Measurements from ENCODE around the gene ARHGEF16. TPM values are rescaled to one million over a fixed set of nuclear protein-coding genes. Genes with fewer than 3 reads are reported as not detected.

The ARHGEF16 gene
- total and polyA plus RNA-seq, 8 donors, result 14.6 to 149 (median 39.2) TPM

DNA sequence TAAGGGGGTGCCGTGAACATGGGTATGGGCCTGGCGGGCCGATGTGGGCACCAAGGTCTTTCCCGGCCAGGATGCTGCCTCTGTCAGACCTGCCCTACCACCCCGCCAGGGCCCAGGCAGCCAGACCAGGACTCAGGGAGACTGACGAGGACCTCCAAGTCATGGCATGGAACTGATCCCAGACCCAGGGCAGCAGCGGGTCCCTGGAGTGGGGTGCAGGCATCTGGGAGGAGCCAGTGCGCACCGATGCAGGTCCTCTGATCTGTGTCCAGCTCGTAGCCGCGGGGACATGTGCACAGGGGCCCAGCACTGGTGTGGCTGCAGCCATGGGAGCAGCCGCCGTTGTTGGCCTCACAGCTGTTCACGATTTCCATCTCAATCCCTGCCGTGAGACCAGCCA lies 56.8 kb downstream of the ARHGEF16 start:
- 93 to 97% (median 94%) methylated on average over 8 to 16 of the region's 16 CpGs for WGBS, 5 donors
- DNase-seq, result no peak
- Histone ChIP-seq H3K4me3 (no peak overlapping the region), H3K27ac (no peak overlapping the region), H3K27me3 (no peaks in the 10 kb centered on the region), H3K36me3 (peaks cover 0 to 37% (median 12%) of the 10 kb centered on the region in 4 donors), H3K9me3 (no peaks in the 10 kb centered on the region), H3K4me1 (peaks cover 0 to 5% (median 0%) of the 10 kb centered on the region in 4 donors)
- intact Hi-C loops (cut with DNase I; ENCODE audit: low total_unique reads), result no loop called here
- TF ChIP-seq, protein P1, sequence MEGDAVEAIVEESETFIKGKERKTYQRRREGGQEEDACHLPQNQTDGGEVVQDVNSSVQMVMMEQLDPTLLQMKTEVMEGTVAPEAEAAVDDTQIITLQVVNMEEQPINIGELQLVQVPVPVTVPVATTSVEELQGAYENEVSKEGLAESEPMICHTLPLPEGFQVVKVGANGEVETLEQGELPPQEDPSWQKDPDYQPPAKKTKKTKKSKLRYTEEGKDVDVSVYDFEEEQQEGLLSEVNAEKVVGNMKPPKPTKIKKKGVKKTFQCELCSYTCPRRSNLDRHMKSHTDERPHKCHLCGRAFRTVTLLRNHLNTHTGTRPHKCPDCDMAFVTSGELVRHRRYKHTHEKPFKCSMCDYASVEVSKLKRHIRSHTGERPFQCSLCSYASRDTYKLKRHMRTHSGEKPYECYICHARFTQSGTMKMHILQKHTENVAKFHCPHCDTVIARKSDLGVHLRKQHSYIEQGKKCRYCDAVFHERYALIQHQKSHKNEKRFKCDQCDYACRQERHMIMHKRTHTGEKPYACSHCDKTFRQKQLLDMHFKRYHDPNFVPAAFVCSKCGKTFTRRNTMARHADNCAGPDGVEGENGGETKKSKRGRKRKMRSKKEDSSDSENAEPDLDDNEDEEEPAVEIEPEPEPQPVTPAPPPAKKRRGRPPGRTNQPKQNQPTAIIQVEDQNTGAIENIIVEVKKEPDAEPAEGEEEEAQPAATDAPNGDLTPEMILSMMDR (IDR thresholded peaks at IDR 0.05), result no peak
- TF ChIP-seq POLR2A (IDR thresholded peaks at IDR 0.05) (no peak), EP300 (IDR thresholded peaks at IDR 0.05) (no peak), POLR2AphosphoS5 (IDR thresholded peaks at IDR 0.05) (no peak)

DNA sequence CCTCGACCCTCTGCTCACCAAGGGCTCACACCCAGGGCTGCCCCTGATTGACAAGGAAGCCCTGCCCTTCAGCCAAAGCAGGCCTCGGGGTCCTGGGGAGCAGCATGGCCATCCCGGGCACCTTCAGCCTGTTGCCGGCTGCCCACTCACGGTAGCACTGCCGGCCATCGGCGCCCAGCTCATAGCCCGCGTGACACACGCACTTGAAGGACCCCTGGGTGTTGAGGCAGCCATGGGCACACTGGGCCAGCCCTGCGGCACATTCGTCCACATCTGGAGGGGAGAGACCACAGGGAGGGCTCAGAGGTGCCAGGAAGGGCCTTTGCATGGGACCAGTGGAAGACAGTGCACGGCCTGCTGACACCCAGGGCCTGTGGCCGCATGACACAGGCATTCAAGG lies 57.4 kb downstream of the ARHGEF16 start:
- Histone ChIP-seq H3K4me1 (peaks cover 0 to 11% (median 0%) of the 10 kb centered on the region in 4 donors), H3K9me3 (no peaks in the 10 kb centered on the region), H3K27me3 (no peaks in the 10 kb centered on the region), H3K4me3 (no peak overlapping the region), H3K36me3 (peaks cover 0 to 33% (median 9%) of the 10 kb centered on the region in 4 donors), H3K27ac (no peak overlapping the region)
- DNase-seq, result no peak
- TF ChIP-seq POLR2A (IDR thresholded peaks at IDR 0.05), result no peak
- no peak for TF ChIP-seq EP300 (IDR thresholded peaks at IDR 0.05)
- no peak for TF ChIP-seq POLR2AphosphoS5 (IDR thresholded peaks at IDR 0.05)
- TF ChIP-seq, protein P1 (IDR thresholded peaks at IDR 0.05), result no peak
- intact Hi-C loops (cut with DNase I; ENCODE audit: low total_unique reads), result no loop called here
- 90 to 96% (median 95%) methylated on average over 4 to 15 of the region's 15 CpGs for WGBS, 5 donors

DNA sequence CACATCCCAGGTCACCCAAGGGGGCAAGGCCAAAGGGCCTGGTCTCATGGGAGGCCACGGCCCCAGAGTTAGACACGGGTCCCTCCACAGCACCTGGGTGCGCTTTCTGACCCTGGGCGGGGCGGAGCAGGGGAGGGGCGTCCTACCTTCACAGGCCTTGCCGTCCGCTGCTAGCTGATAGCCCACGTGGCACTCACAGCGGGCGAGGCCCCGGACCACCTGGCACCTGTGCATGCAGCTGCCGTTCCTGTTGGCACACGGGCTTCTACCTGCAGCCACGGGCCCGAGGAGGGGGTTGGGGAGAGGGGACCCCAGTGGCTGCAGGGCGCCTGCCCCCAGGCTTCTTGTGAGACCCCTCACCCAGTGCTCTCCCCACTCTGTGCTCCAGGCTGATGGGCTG lies 59.9 kb downstream of the ARHGEF16 start:
- TF ChIP-seq EP300 (IDR thresholded peaks at IDR 0.05) (no peak), POLR2AphosphoS5 (IDR thresholded peaks at IDR 0.05) (no peak), POLR2A (IDR thresholded peaks at IDR 0.05) (no peak)
- TF ChIP-seq, protein P1 (IDR thresholded peaks at IDR 0.05), result no peak
- no peaks in the 10 kb centered on the region for H3K27me3 ChIP-seq
- H3K9me3 ChIP-seq, result no peaks in the 10 kb centered on the region
- WGBS, 5 donors, result 67 to 88% (median 81%) methylated on average over 17 of the region's 17 CpGs; no CpG with 5 or more reads in 1 of the 5 donors
- peaks cover 0 to 9% (median 3%) of the 10 kb centered on the region in 4 donors for H3K36me3 ChIP-seq
- H3K4me1 ChIP-seq, result peaks cover 0 to 12% (median 0%) of the 10 kb centered on the region in 4 donors
- intact Hi-C loops (cut with DNase I; ENCODE audit: low total_unique reads), result no loop called here
- DNase-seq, result no peak
- no peak overlapping the region for H3K4me3 ChIP-seq
- H3K27ac ChIP-seq, result no peak overlapping the region

DNA sequence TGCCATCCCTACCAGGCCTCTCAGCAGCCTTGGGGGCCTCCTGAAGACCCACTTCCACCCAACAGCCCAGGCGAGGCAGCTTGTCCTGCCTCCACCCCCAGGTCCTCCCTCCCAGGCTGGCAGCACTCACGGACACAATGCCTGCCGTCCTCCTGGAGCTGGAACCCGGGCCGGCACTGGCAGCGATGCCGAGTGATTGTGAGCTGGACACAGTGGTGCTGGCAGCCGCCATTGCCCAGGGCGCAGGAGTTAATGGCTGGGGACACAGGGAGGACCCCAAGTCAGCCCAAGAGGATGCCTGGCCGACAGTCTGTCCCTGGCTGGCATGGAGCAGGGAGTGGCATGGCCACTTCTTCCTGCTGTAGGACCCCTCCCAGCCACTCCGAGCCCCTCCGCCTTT lies 60.8 kb downstream of the ARHGEF16 start:
- WGBS, 5 donors, result 79 to 97% (median 95%) methylated on average over 3 to 12 of the region's 12 CpGs
- H3K4me1 ChIP-seq, result peaks cover 0 to 12% (median 0%) of the 10 kb centered on the region in 4 donors
- no peak for DNase-seq
- H3K36me3 ChIP-seq, result peaks cover 0 to 9% (median 3%) of the 10 kb centered on the region in 4 donors
- H3K9me3 ChIP-seq, result no peaks in the 10 kb centered on the region
- no peaks in the 10 kb centered on the region for H3K27me3 ChIP-seq
- TF ChIP-seq POLR2AphosphoS5 (IDR thresholded peaks at IDR 0.05), result no peak
- TF ChIP-seq, protein P1 (IDR thresholded peaks at IDR 0.05), result no peak
- no peak overlapping the region for H3K4me3 ChIP-seq
- intact Hi-C loops (cut with DNase I; ENCODE audit: low total_unique reads), result no loop called here
- no peak overlapping the region for H3K27ac ChIP-seq
